SK-N-SH treated with all-trans-retinoic acid at 6 μM for 48 hours (cell line): Measurements from ENCODE around the gene SLC40A1.

ENCODE experiments used
- ARNTL ChIP-seq: fragments of 450-650 bp; formaldehyde crosslinking; IDR thresholded peaks from 2 replicates; pipeline ENCODE4 v1.5.0; 2020; ENCODE audit warnings: low read depth, mild to moderate bottlenecking, moderate library complexity, borderline replicate concordance
- CREB5 ChIP-seq: fragments of 250-450 bp; sonication (Bioruptor Pico); IDR thresholded peaks from 2 replicates; pipeline ENCODE4 v1.5.1; 2020; ENCODE audit warnings: low read depth, mild to moderate bottlenecking, moderate library complexity
- CSDC2 ChIP-seq: fragments of 250-450 bp; sonication (Bioruptor Pico); IDR thresholded peaks from 2 replicates; pipeline ENCODE4 v1.5.0; 2020; ENCODE audit warnings: mild to moderate bottlenecking, moderate library complexity
- CSRNP3 ChIP-seq: fragments of 250-450 bp; sonication (Bioruptor Pico); IDR thresholded peaks from 2 replicates; pipeline ENCODE4 v1.5.1; 2021; ENCODE audit warnings: mild to moderate bottlenecking, moderate library complexity
- ESRRG ChIP-seq: fragments of 250-450 bp; sonication (Bioruptor Pico); IDR thresholded peaks from 2 replicates; pipeline ENCODE4 v1.6.1; 2021; ENCODE audit warnings: mild to moderate bottlenecking
- ISL1 ChIP-seq: fragments of 250-450 bp; sonication (Bioruptor Pico); IDR thresholded peaks from 2 replicates; pipeline ENCODE4 v2.1.2; 2022; ENCODE audit warnings: mild to moderate bottlenecking, moderate library complexity
- PATZ1 ChIP-seq: fragments of 250-450 bp; sonication (Bioruptor Pico); IDR thresholded peaks from 2 replicates; pipeline ENCODE4 v1.8.0; 2020; ENCODE audit warnings: mild to moderate bottlenecking, moderate library complexity, borderline replicate concordance
- POU6F1 ChIP-seq: fragments of 250-450 bp; sonication (Bioruptor Pico); IDR thresholded peaks from 2 replicates; pipeline ENCODE4 v1.8.0; 2021; ENCODE audit warnings: low read depth, mild to moderate bottlenecking, moderate library complexity, borderline replicate concordance
- PPARA ChIP-seq: fragments of 250-450 bp; sonication (Bioruptor Pico); IDR thresholded peaks from 2 replicates; pipeline ENCODE4 v1.5.0; 2020; ENCODE audit warnings: mild to moderate bottlenecking, borderline replicate concordance
- RARB ChIP-seq: fragments of 250-450 bp; sonication (Bioruptor Pico); IDR thresholded peaks from 2 replicates; pipeline ENCODE4 v1.8.0; 2021; ENCODE audit warnings: mild to moderate bottlenecking, moderate library complexity
- TCF4 ChIP-seq: fragments of 250-450 bp; sonication (Bioruptor Pico); IDR thresholded peaks from 2 replicates; pipeline ENCODE4 v1.8.0; 2021; ENCODE audit warnings: mild to moderate bottlenecking, moderate library complexity, borderline replicate concordance
- ZC3H10 ChIP-seq: fragments of 250-450 bp; sonication (Bioruptor Pico); IDR thresholded peaks from 2 replicates; pipeline ENCODE4 v1.5.1; 2021; ENCODE audit warnings: mild to moderate bottlenecking, moderate library complexity
- ZFP30 ChIP-seq: fragments of 450-650 bp; formaldehyde crosslinking; IDR thresholded peaks from 2 replicates; pipeline ENCODE4 v1.5.0; 2022; ENCODE audit warnings: mild to moderate bottlenecking, moderate library complexity
- ZNF565 ChIP-seq: fragments of 450-650 bp; formaldehyde crosslinking; conservative IDR thresholded peaks from 2 replicates; pipeline ENCODE4 v1.5.0; 2020; ENCODE audit warnings: low read depth, mild to moderate bottlenecking, moderate library complexity

- TF ChIP-seq PATZ1 (CRISPR knock-in tag) (no peak), ZC3H10 (no peak), ZNF565 (no peak), POU6F1 (CRISPR knock-in tag) (no peak), PPARA (CRISPR knock-in tag) (no peak), CSRNP3 (CRISPR knock-in tag) (no peak), ARNTL (CRISPR knock-in tag) (no peak), TCF4 (CRISPR knock-in tag) (no peak), CSDC2 (no peak), ESRRG (CRISPR knock-in tag) (no peak), ZFP30 (CRISPR knock-in tag) (no peak), ISL1 (CRISPR knock-in tag) (no peak), RARB (CRISPR knock-in tag) (no peak), CREB5 (CRISPR knock-in tag) (no peak)
These were observed at the start of gene SLC40A1 for GRCh38 chr2:189580658-189581353.
